Kasumi-1 (cell line): ENCODE results near the gene ST6GAL1.
A peak's percentile ranks its signal among the peaks of the same experiment; 100 is the strongest.

Experiments
- DNase-seq, 2 experiments: peaks; one replicate each; lab custom pipeline; 2025; lab: John Stamatoyannopoulos, UW

ST6GAL1 gene

DNA sequence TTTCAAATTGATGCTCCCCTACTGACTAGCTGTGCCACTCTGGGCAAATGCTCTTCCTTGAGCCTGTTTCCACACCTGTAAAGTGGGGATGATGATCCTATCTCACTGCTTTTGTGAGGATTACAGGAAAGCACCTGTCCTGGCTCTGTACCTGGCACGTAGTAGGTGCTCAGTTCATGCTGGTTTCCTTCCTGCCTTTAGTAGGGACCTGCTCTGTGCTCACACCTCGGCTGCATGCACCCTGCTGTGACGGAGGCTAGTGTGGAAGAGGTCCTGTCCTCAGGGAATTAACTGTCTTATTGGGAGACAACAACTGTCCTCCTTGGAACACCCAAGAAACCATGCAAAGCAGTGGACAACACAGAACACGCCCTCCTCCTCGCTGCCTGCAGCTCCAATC is 147.2 kb downstream of the ST6GAL1 start:
- no peak for DNase-seq

DNA sequence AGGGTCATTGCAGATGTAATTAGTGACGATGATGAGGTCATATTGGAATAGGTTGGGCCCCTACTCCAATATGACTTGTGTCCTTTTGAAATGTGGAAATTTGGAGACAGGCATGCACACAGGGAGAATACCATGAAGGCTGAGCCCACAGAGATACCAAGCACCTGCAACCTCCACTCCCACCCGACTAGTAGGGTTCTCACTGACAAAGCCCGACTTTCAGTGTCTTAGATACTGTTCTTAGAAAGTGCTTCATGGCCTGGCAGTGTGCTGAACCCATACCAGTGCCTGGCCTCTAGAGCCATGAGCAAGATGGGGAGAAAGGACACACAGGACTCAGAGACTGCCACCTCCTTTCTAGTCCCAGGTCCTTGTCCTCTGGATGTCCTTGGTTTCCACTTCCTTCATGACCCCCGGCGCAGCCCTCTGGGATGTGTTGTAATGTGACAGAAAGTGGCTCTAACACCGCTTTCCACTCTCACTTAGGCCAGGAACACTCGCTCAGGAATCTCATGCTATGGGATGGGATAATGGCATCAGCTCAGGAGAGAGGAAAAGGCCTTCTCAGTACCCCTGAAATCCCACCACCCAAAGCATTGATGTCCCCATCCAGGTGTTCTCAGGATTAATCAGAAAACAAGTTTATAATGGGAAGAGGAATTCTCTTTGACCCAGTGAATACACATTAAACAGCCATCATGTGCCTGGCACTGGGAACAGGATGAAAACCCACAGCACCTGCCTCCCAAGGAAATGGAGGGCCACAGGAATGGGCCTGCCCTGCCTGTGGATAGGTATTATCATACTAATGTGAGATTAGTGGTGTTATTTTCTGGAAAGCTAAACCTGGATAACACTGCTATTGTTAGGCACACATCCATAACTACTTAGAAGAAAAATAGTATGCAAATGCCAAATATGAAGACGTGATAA is 149.0 kb downstream of the ST6GAL1 start:
- DNase-seq: no peak

DNA sequence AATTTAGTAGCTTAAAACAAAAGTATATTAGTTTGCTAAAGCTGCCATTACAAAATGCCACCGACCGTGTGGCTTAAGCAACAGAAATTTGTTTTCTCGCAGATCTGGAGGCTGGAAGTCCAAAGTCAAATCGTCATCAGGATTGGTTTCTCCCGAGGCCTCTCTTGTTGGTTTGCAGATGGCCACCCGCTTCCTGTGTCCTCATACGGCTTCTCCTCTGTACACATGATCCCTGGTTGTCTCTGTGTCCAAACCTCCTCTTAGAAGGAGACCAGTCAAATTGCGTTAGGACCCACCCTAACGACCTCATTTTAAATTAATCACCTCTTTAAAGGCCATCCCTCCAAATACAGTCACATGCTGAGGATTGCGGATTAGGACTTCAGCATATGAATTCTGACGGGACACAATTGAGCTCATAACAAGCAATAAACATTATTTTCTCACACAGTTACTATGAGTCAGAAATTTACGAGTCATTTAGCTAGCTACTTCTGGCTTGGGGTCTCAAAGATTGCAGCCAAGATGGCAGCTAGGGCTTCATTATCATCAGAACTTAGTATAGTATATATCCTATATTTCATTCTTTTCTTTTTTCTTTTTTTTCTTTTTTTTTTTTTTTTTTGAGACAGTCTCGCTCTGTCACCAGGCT is 150.6 kb downstream of the ST6GAL1 start:
- DNase-seq: no peak

DNA sequence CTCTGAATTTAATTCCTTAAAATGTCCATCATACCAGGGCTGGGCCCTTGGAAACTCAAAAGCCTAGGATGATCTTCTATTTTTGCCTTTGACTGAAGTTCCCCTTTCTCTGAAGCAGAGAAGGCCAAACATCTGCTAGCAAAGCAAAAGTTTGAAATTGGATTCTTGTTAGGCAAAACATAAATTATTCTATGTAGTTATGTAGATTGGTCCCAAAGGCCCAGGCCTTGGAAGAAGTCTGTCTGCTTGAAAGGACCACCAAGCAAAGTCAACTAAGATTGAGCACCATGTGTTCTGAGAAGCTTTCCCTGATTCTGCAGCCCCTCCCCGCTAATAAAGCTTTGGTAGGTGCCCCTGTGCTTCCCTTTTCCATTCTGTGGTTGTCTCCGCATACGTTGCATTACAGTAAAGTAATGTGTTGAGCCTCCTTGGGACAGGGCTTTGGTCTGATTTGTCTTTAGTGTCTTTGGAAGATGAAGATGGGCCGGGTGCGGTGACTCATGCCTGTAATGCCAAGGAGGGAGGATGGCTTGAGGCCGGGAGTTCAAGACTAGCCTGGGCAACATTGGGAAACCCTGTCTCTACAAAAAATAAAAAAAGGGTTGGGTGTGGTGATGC is 152.5 kb downstream of the ST6GAL1 start:
- peak; percentile 78 to 79 for DNase-seq

DNA sequence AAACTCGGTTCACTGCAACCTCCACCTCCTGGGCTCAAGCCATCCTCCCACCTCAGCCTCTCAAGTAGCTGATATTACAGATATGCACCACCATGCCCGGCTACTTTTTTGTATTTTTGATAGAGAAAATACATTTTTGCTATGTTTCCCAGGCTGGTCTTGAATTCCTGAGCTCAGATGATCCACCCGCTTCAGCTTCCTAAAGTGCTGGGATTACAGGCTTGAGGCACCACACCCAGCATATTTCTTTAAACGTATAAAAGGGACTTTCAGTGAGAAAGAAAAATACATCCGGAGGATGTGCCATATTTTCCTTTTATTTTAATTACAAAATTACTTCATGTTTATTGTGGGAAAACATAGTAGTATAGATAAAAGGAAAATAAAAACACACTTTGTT is 153.8 kb downstream of the ST6GAL1 start:
- no peak for DNase-seq

DNA sequence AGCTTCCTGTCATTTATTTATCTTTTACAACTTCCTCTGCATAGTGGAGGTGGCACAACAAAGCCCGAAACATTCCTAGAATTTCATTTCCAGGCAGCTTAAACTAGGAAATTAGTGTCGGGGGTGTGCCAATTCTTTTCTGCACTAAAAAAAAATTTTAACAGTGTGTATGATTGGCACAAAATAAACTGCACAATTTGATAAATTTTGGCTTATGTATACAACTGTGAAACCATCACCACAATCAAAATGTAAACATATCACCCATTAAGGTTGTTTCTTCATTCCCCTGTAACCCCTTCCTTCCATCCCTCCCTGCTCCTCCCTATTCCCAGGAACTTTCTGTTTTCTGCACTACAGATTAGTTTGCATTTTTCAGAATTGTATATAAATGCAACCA is 154.3 kb downstream of the ST6GAL1 start:
- DNase-seq: no peak

DNA sequence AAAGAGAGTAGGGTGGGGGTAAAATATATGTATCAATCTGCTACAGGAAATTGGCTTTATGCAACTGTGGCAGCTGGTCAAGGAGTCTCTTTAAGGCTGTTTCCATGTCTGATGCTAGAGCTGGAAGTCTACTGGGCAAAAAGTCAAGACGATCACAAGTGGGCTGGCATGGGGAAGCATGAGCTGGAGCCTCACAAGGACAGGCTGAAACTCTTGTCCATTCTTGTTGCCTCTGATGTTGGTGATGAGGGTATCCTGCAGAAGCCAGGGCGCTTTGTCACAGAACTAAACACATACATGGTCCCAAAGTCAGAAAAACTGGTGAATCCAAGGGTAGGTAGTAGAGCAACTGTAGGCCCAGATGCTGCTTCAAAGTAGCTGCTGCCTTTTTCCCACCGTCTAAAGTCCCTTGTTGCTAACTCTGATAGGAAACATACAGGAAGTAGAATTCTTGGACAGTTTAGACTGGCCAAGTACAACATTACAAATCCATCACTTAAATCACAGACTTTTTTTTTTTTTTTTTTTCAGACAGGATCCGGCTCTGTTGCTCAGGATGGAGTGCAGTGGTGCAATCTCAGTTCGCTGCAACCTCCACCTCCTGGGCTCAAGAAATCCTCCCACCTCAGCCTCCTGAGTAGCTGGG is 154.8 kb downstream of the ST6GAL1 start:
- no peak for DNase-seq

DNA sequence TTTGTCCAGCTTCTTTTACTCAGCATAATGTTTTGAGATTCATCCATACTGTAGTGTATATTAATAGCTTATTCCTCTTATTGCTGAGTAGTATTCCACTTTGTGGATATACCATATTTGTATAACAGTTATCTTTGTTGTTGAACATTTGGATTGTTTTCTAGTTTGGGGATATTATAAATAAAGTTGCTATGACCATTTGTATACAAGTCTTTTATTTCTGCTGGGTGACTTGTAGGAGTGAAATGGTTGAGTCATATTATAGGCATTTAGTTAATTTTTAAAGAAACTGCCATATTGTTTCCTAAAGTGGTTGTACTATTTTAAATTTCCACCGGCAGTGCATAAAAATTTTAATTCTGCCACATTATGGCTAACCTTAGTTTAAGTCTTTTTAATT is 155.6 kb downstream of the ST6GAL1 start:
- no peak for DNase-seq

DNA sequence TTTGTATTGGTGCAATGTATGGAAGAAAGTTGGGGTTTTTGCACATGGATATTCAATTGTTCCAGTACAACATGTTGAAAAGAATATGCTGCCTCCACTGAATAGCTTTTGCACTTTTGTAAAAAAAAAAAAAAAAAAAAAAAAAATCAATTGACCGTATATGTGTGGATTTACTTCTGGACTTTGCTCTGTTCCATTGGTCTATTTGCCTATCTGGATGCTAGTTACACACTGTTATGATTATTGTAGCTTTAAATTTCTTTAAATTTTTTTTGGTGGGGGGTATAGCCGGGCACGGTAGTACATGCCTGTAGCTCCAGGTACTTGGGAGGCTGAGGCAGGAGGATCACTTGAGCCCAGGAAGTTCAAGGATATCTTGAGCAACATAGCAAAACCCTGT is 156.5 kb downstream of the ST6GAL1 start:
- no peak for DNase-seq

DNA sequence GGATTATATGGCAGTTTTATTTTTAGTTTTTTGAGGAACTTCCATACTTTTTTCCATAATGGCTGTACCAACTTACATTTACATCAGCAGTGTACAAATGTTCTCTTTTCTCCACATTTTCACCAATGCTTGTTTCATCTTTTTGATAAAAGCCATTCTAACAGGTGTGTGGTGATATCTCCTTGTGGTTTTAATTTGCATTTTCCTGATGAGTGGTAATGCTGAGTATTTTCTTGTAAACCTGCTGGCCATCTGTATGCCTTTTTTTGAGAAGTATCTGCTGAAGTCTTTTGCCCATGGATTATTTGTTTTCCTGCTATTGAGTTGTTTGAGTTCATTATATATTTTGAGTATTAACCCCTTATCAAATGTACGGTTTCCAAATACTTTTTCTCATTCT is 158.4 kb downstream of the ST6GAL1 start:
- DNase-seq: no peak

DNA sequence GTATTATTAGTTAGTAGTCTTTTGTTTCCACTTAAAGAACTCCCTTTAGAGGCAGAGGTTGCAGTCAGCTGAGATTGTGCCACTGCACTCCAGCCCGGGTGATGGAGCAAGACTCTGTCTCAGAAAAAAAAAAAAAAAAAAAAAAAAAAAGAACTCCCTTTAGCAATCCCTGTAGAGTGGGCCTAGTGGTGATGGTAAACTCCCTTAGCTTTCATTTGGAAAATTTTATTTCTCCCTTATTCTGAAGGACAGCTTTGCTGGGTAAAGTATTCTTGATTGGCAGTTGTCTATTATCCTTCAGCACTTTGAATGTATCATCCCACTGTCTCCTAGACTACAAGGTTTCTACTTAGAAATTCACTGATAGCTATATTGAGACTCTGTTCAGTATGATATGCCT is 163.0 kb downstream of the ST6GAL1 start:
- no peak for DNase-seq

DNA sequence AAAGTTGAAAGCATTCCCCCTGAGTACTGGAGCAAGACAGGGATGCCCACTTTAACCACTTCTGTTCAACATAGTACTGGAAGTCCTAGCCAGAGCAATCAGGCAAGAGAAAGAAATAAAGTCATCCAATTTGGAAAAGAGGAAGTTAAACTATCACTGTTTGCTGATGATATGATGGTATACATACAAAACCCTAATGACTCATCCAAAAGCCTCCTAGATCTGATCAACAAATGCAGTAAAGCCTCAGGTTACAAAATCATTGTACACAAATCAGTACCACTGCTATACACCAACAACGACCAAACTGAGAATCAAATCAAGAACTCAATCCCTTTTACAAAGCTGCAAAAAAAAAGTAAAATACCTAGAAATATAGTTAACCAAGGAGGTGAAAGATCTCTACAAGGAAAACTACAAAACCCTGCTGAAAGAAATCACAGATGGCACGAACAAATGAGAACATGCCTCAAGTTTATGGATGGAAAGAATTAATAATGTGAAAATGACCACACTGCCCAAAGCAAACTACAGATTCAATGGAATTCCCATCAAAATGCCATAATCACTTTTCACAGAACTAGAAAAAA is 168.7 kb downstream of the ST6GAL1 start:
- DNase-seq: peak; percentile 54 to 60

DNA sequence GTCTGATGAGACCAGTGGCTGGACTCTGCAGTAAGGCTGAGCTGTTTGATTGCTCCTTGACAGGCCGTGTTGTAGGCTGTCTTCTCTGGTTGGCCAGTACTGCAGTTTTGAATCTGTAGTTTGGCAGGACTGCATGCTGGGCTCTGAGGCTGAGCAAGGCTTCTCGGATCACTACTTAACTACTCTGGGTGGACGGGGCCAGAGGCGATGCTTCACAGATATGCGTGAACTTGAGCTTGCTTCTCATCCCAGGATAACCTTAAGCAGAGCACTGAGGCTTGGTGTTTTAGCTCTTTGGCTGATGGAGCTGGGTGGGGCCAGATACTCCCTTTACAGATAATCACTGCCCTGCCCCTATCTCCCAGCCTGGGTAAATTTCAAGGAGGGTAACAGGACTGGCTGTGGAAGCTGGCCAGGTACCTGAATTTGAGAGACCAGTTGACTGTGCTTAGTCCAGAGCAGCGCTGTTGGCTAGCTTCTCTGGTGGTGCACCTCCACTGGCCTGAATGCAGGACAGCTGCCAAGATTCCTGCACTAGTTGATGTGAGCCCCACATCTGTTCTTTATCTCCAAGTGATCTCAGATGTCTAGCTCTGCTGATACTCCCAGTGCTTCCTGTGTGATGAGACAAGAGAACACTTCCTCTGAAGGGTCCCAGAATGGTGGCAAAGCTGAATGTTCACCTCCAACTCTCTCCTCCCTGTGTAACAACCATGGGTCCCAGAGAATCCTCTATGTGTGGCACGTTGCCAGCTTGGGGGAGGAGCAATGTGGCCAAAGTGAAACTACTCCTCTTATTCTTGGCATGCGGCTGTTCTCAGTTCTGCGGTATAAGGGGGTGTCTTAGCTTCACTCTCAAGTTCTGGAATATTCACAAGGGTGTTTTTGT is 171.1 kb downstream of the ST6GAL1 start:
- peak; percentile 82 to 84 for DNase-seq

DNA sequence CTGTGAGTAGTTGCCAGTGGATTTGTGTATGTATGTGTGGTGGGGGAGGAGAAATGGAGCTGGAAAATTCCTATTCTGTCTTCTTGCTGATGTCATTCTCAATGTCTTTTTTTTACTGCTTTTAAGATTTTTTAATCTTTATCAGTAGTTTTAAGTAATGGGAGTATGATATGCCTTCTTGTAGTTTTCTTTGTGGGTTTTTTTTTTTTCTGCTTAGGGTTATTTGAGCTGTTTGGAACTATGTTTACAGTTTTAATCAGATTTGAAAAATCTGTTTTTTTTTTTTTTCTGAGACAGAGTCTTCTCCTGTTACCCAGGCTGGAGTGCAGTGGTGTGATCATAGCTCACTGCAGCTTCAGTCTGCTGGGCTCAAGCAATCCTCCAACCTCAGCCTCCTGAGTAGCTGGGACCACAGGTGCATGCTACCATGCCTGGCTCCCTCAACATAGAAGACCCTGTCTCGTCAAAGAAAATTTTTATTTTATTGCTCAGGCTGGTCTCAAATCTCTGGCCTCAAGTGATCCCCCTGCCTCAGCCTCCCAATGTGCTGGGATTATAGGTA is 171.8 kb downstream of the ST6GAL1 start:
- no peak for DNase-seq

DNA sequence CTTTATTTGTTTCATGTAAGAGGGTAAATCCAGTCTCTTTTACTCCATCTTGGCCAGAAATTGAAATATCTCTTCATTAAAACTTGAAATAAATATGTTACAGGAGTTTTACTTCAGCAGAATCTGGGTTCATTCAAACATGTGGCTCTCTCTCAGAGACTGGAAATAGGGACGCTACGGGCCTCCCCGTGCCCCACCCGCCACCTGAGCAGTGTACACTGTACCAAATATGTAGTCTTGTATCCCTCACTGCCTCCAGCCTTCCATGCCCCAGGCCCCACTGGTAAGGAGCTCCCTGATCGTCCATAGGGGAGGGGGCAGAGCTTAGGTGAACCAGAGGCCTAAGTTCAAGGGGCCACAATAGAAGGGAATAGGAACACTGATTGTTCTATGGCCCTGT is 172.9 kb downstream of the ST6GAL1 start:
- no peak for DNase-seq

DNA sequence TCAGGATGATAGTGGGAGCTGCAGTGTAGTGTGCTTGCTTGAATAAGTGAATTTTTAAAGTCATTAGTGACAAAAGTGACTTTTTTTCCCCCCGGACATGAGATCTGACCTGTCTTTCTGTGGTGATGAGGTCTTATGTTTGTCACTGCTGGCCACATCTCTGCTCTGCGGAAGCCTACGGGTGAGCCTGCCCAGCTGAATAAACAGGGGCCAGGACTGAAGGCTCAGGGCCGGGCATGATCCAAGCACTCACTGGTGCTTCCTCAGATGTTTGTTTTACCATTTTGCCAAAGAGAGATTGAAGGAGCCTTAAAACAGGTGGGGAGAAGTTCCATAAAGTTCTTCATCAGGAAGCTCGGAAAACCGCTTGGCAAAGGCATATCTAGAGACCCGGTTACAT is 174.0 kb downstream of the ST6GAL1 start:
- DNase-seq: no peak

DNA sequence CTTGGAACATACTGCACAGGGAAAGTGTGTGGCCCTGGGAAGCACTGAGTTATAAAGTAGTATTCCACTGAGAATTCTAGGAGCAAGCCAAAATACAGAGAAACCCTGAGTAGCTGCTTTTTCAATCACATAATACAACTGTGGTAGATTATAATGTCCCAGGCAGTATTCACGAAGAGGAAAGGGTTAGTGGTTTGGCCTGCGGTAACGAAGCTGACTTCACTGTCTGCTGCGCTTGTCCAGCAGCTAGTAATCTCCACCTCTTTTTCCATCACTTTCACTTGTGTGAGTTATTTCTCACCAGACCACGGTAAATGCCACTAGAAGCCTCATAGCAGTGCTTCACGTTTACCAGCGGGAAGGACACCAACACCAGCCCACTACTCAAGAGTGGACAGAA is 174.6 kb downstream of the ST6GAL1 start:
- no peak for DNase-seq

DNA sequence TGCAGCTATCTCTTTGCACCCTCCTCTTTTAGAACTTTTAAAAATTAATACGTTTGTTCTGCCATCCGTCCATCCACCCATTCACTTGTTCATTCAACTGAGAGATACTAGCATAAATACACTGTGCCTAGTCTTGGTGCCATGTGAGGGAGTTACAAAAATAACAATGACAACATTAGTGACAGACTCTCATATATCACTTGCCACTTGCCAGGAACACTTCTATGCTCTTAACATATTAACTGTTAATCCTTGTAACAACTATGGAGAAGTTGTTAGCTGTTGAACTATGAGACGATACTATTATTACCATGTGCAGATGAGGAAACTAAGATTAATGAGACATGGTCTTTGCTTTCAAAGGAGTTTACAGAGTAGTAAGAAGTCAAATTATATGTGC is 175.4 kb downstream of the ST6GAL1 start:
- no peak for DNase-seq

DNA sequence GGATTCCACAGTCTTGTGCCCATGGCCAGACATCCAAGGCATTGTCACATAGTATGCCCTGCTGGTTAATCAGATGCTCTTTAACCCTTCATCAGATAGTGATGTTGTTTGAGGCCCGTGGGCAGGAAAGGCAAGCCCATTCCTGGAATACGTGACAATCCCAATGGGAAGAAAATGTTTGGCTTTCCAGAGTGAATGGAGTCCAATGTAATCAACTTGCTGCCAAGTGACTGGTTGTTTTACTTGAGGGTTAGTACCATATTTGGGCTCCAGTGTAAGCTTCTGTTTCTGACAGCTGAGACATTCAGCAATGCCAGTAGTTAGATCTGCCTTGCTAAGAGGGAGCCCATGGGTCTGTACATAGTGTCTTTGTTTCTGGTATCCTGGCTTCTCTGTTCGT is 177.7 kb downstream of the ST6GAL1 start:
- no peak for DNase-seq

DNA sequence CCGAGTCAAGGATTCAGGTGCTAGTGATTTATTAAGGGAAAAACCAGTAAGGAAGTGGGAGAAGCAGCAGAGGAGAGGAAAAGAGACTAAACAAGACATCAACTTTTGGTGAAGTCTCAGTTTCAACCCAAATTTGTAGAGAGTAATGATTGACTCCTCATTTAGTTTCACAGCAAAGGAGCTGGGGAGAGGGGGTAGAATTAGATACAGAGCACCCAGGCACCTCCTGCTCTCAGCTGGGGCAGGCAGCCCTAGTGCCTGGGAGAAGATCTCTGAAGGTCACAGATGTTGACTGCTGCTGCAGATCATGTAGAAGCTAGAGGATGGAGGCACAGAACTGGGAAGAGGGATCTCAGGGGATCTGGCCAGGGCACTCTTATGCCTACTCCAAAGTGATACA is 179.8 kb downstream of the ST6GAL1 start:
- DNase-seq: no peak
